Measurements from ENCODE around the gene ARL4D.

DNA sequence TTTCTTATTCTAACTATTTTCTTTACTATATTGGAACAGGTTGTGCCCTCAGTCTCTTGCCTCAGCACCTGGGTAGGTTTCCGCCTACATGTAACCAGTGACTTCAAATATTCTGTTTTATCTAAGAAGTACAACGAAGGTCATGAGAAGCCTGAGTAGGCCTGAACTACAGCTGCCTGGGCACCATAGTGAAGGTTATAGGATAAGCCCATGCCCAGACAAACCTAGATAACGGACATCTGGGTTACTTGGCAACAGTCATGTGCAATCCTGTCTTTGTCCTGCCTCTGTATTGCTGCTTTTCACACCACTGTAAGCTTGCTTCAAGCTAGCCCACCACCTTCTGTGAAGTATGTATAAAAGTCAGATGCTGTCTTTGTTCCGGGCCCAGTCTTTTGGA, 25.4 kb upstream of the ARL4D start:
- no peak for TF ChIP-seq POLR2AphosphoS5 (IDR thresholded peaks at IDR 0.05)
- TF ChIP-seq, protein P1, sequence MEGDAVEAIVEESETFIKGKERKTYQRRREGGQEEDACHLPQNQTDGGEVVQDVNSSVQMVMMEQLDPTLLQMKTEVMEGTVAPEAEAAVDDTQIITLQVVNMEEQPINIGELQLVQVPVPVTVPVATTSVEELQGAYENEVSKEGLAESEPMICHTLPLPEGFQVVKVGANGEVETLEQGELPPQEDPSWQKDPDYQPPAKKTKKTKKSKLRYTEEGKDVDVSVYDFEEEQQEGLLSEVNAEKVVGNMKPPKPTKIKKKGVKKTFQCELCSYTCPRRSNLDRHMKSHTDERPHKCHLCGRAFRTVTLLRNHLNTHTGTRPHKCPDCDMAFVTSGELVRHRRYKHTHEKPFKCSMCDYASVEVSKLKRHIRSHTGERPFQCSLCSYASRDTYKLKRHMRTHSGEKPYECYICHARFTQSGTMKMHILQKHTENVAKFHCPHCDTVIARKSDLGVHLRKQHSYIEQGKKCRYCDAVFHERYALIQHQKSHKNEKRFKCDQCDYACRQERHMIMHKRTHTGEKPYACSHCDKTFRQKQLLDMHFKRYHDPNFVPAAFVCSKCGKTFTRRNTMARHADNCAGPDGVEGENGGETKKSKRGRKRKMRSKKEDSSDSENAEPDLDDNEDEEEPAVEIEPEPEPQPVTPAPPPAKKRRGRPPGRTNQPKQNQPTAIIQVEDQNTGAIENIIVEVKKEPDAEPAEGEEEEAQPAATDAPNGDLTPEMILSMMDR (IDR thresholded peaks at IDR 0.05): no peak
- TF ChIP-seq POLR2A (IDR thresholded peaks at IDR 0.05; ENCODE audit: low read depth): no peak
